Measurements from ENCODE around the gene ZDHHC12. TPM values are rescaled to one million over a fixed set of nuclear protein-coding genes. Genes with fewer than 3 reads are reported as not detected.
A peak's percentile ranks its signal among the peaks of the same experiment; 100 is the strongest.
"Not testable (repeated sequence)": the region's sequence is repeated elsewhere in the genome, so short reads cannot be mapped to it uniquely, and the experiment has no call there.

The ZDHHC12 gene
- total RNA-seq, 1 donor from 2014 or later, result 26.3 TPM

DNA sequence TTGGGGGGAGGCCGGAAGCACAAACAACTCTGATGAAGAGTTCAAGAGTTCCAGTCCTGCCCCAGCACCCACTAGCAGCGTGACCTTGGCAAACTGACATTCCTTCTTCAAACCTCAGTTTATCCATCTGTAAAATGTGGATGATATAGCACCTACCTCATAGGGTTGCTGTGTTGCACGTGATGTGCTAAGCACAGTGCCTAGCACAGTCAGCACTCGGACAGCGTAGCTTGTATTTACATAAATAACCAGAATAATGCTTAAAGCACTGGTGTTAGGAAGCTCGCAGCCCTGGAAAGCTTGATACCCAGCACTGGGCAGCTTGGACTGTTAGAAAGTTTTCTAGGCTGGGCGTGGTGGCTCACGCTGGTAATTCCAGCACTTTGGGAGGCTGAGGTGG is 16.5 kb downstream of the ZDHHC12 start:
- DNase-seq (ENCODE audit: low spot score), result no peak

DNA sequence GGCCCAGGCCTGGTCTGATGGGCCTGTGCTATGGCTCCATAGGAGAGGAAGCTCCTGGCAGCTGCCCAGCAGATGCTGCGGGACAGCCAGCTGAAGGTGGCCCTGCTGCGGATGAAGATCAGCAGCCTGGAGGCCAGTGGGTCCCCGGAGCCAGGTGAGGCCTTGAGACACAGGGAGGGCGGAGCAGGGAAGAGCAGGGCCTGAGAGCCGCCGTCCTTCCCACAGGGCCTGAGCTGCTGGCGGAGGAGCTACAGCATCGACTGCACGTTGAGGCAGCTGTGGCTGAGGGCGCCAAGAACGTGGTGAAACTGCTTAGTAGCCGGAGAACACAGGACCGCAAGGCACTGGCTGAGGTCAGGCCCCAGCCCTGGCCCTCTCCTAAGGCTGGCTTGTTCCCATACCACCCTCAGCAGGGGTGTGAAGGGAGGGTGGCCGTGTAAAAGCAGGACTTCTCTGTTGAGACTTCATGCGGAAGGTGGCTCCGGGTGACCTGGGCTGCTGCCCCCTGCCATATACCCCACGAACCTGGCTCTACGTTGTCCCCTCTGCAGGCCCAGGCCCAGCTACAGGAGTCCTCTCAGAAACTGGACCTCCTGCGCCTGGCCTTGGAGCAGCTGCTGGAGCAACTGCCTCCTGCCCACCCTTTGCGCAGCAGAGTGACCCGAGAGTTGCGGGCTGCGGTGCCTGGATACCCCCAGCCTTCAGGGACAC is 17.1 kb downstream of the ZDHHC12 start:
- DNase-seq (ENCODE audit: low spot score), result no peak

DNA sequence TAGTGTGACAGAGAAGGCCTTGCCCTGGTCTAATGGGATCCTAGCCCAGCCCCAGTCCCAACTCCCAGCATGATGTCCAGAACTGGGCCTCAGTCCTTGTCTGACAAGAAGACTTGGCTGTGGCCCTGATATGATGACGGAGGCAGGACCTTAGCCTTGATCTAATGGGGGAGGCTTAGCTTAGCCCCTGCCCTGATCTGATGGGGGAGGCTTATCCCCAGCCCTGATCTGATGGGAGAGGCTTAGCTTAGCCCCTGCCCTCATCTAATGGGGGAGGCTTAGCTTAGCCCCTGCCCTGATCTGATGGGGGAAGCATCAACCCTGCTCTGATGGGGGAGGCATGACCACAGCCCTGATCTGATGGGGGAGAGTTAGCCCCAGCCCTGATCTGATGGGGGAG is 17.9 kb downstream of the ZDHHC12 start:
- DNase-seq (ENCODE audit: low spot score), result no peak

DNA sequence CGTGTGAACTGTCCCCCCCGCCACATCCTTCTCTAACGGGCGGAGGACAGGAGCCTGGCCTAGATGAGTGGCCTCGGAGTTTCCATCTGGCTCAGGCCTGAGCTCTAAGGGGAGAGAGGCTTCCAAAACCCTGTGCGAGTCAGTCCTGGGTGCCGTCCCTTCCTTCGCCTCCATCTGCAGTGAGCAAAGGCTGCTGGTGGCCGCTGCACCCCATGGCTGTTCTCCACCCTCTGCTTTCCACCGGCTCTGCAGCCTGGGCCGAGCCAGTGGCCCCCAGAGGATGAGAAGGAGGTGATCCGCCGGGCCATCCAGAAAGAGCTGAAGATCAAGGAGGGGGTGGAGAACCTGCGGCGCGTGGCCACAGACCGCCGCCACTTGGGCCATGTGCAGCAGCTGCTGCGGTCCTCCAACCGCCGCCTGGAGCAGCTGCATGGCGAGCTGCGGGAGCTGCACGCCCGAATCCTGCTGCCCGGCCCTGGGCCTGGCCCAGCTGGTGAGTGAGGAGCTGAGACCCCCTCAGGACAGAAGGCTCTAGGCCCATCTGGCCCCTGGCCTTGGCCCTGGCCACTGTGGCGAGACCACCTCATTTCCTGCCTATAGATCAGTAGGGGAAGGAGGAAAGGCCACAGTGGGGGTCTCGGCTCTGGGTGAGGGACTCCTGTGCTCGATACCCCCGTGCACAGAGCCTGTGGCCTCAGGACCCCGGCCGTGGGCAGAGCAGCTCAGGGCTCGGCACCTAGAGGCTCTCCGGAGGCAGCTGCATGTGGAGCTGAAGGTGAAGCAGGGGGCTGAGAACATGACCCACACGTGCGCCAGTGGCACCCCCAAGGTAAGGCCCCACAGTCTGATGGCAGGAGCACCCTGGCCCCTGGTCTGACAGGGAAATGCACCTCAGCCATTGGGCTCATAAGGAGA is 18.6 kb downstream of the ZDHHC12 start:
- no peak for DNase-seq (ENCODE audit: low spot score)

DNA sequence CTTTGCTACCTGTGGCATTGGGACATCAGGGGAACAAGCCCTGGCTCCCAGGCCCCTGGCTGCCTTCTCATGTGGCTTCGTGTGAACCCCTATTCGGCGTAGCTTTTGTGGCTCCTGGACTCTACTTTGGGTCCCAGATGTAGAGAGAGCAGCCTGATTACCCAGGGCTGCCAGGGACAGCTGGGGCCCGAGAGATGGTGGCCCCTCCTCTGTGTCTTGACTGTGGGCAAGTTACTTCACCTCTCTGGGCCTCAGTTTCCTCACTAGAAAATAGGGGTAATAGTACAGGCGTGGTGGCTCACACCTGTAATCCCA is 19.6 kb downstream of the ZDHHC12 start:
- DNase-seq (ENCODE audit: low spot score), result no peak

DNA sequence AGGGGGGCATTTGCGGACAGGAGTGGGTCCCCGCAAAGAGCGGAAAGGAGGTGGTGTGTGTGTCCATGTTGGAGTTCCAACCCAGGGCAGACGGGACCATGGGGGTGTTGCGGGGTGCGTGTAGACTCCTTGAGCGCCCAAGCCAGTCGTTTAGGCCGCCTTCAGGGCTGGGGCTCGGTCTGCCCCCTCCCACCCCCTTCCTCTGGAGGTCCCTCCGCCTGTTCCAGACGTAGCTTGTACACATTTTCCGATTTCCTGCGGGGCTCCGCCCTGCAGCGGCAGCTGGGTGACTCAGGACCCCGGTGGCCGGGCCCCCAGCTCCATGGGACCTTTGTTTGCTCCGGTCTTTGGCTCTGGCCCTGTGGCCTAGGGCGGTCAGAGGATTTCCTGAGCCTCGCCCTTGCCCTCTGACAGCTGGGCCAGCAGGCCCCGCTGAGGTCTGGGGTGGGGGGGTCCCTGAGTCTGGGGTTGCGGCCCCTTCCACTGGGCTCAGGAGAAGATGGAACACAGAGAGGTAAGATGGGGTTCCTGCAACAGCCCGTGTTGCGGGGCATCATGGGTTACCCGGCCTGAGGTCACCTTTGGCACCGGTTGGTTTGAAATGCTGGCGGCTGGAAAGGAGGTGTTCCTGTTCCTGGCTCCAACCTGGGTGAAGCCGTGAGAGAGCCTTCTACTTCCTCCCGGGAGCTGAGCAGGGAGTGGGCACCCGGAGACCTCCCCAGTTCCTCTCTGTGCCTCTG is 20.1 kb downstream of the ZDHHC12 start:
- DNase-seq (ENCODE audit: low spot score), result no peak

DNA sequence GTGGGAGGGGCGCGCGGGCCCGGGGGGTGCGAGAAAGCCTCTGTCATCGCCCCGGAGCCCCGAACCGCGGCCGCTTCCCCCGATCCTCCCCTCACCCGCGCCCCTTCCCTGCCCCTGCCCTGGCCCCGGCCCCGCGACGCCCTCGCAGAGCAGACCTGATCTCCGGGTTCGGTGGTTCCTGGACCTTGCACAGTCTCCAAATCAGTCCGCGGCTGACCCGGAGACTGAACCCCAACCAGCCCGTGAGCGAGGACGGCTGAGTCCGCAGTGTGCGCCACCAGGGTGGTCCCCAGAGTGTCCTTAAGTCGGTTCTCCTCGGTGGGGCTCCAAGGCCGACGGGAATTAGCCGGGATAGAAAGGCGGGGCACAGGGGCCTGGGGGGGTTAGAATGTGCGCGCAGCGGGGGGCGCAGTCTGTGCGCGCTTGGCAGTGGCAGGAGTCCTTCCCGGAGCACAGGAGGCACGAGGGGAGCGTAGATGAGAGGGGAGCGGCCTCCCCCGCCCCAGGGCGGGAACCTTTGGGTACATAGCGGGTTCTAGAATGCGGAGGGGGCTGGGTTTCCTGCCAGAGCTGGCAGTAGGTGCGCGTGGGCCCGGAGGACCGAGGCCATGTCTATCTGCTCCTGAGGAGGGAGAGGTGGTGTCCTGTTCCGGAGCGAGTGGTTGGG is 20.8 kb downstream of the ZDHHC12 start:
- DNase-seq (ENCODE audit: low spot score), result no peak

DNA sequence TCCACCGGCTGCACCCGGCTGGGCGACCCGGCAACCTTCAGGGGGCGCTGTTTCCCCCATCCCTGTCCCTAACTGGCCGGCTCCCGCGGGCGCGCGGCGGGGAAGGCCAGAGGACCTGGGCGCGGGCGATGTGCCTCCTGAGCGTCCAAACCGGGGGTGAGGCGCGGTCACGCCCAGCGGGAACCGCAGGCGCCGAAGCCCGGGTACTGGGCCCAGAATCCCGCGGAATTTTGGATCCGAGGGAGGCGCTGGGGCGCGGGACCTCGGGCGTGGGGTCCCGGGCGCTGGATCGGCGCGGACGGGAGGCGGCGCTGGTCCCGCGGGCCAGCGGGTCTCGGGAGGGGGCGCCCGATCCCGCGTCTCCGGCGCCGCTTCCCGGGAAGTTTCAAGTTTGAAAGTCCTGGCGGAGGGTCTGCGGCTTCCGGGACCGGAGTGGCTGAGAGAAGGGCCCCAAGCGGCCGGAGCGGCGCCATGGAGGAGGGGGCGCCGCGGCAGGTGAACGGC is 21.4 kb downstream of the ZDHHC12 start, which contains the start of gene PKN3:
PKN3 (plus strand) TSS at position 59 of the 504 bp plus-strand sequence; CDS start at position 472, 413 bp downstream.
- peak; percentile 82 for DNase-seq (ENCODE audit: low spot score)

DNA sequence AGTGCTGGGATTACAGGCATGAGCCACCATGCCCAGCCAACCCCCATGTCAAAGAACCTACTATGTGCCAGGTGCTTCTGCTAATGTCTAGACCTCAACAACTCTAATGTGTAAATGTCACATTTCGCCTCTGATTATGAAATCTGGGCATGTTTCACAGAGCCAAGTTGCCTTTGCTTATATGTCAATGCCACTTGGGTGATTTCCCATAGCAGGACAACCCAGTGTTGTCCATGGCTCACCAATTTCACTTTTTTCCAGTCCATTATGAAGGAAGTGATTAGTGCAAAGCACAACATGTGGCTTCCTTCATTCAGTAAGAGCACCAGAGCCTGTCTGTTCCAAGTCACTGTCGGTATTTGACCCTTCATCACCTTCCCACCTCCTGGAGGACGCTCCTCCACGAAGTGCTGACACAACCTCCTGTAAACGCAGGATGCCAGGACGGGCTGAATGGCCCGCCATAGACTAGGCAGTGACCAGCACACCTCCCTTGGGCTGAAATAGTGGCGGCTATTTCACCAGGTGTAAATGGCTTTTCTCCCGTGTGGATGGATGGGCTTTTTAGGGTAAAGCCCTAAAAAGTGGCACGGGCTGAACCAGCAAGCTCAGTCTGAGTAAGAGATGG is 22.6 kb downstream of the ZDHHC12 start:
- no peak for DNase-seq (ENCODE audit: low spot score)

DNA sequence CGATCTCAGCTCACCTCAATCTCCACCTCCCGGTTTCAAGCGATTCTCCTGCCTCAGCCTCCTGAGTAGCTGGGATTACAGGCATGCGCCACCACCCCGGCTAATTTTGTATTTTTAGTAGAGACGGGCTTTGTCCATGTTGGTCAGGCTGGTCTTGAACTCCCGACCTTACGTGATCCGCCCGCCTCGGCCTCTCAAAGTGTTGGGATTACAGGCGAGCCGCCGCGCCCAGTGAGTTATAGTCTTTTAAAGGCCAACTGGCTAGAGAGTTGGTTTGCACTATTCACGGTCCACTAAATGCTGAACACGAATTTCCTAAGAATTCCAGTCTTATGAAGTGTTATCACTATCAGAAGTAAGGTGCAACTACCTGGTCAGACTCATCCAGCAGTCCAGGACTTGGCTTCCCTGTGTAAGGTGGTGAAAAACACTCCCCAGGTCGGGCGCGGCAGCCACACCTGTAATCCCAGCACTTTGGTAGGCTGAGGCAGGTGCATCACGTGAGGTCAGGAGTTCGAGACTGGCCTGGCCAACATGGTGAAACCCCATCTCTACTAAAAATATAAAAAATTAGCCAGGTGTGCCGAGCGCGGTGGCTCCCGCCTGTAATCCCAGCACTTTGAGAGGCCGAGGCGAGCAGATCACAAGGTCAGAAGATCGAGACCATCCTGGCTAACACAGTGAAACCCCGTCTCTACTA is 24.7 kb downstream of the ZDHHC12 start:
- DNase-seq (ENCODE audit: low spot score), result not testable (repeated sequence)

DNA sequence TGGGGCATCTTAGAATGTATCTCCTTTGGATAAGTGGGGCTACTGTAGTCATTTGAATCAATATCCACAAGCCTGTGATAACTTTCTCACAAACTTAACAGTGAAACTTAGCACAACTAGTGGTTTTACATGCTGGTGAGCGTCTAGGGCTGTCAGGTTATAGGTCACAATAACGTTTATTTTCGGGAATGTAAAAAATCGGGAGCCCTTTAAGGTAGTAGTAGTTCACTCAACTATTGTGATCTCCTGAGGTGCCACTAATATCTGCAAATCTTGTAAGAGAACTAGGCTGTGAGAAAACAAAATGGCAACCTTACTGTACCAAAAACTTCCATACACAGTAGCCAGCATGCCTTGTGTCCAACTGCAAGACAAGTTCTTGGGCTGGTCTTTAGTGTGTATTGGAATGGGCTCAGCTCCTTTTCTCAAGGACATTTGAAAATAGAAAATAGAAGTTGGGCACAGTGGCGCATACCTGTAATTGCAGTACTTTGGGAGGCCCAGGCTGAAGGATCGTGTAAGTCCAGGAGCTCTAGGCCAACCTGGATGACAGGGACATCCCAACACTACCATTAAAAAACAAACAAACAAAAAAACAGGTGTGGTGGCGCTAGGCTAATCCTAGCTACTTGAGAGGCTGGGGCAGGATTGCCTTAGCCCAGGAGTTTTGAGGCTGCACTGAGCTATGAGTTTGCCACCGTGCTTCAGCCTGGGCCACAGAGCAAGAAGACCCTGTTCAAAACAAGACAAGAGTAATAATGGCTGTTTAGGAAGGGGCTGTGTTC is 26.8 kb downstream of the ZDHHC12 start:
- DNase-seq (ENCODE audit: low spot score), result no peak

DNA sequence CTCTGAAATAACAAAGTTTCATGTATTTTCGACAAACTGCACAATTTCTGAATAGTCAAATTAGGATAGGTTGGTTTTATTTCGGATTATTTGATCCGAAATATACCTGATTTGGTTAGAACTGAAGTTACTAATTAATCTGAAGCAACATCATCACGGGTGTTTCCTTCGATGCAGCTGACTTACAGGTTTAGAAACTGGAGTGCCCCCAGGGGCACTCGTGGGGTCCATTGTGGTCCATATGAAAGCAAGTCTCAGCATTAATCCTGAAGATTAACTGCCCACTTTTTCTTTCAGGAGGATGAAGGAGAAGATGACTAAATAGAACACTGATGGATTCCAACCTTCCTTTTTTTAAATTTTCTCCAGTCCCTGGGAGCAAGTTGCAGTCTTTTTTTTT is 29.6 kb downstream of the ZDHHC12 start:
- no peak for DNase-seq (ENCODE audit: low spot score)

DNA sequence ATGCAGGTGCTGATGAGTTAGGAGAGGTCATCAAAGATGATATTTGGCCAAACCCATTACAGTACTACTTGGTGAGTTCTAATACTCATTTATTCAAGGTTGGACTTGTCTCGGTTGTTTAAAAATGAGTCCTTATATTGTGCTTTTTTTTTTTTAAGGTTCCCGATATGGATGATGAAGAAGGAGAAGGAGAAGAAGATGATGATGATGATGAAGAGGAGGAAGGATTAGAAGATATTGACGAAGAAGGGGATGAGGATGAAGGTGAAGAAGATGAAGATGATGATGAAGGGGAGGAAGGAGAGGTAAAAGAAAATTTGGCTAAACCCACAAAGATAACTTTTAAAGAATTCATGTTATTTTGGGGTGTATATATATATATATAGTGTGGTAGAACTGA is 30.2 kb downstream of the ZDHHC12 start:
- DNase-seq (ENCODE audit: low spot score), result not testable (repeated sequence)

DNA sequence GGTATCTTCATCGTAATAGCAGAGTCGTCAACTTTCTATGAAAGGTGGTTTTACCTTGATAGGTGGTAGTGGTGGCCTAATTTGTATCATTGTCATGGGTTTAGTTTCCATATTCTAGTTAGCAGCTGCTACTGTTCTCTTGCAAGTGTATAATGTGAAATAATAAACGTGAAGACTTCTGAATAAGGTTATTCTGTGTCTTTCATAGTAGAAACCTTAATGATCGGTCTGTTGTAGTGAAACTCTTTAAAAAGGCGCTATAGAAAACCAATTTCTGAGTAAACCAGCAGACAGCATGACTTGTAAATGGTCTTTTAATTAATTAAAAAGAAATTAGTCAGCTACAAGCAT is 33.3 kb downstream of the ZDHHC12 start:
- no peak for DNase-seq (ENCODE audit: low spot score)

DNA sequence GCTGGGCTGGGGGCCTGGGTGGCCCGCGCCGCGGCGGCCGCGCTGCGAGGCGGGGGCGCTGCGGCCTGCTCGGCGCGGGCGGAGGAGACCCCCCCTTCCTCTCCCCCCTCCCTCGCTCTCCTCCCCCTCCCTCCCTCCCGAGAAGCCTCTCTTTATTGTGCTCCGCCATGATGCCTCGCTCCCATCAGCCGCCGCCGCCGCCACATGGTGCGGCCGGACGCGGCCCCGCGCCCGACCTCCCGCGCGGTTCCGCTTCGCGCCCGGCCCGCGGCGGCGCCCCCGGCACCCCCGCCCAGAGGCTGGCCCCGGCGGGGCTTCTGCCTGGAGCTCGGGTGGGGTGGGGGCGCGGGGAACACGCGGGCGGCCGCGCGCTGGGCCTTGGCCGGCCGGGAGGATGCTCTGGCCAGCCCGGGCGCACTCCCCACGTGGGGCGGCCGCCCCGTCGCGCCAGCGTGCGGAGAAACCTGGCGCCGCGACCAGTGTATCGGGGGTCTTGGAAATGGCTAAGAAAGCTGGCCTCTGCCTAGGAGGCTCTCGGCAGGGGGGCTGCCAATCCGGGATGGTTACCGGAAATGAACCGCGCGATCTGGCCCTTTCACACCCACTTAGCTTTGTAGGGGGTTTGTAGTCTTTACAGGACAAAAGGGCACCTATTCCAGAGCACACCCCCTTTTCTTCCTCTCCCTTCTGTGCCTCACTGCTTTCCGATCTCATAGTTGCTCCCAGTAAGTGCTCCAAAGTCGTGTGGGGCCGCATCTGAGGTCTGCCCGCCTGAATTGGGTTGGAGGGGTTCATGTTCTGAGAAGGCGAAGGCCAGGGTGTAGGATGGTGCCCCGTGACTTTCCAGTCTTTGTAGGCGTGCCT is 33.9 kb downstream of the ZDHHC12 start:
- peak; percentile 55 for DNase-seq (ENCODE audit: low spot score)

DNA sequence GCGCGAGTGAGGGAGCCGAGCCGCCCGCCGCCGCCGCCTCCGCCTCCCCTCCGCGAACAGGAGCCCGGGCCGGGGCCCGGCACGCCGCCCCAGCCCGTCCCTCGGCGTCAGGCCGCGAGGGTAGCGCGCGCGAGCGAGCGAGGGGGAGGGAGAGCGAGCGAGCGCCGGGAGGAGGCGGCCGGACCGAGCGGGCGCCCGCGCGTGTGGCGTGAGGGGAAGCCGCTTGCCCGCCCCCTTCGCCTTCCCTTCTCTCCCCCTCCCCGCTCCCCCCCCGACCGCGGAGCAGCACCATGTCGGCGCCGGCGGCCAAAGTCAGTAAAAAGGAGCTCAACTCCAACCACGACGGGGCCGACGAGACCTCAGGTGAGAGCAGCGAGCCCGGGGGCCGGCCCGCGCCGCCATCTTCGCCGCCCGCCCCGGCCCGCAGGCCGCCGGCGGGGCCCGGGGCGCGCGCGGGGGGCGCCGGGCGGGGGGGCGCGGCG is 34.6 kb downstream of the ZDHHC12 start:
- peak; percentile 66 for DNase-seq (ENCODE audit: low spot score)

DNA sequence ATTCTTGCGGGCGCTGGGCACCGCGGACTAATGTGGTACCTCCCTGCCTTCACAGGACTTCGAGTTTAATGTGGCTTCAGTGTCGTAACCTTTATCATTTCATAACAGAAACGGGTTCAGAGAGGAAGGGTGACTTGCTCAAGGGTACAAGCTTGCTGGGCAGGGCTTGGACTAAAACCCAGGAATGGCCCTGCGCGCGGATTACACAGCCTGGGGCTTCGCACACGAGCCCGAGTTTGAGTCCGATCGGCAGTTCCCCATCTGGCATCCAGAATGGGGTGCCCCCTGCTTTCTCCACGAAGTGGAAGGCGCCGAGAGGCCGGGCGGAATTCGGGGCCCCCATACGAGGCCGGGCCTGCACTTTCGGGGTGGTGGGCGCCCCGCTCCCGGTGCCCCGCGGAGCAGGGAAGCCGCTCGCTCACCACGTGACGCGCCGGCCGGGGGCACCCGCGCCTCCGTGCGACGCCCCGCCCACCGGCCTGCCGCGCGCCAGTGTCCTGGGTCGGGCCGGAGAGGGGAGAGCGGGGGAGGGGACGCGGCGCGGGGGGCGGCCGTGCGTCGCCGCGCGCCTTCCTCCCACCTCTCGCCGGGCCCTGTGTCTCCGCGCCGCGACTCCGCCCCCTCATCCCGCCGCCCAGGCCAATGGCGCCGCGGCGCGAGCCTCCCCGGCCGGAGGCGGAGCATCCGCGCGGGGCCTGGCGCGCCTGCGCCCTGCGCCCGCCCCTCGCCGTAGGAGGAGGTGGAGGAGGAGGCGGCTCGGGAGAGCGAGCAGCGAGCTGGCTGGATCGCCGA is 35.2 kb downstream of the ZDHHC12 start, which contains the start of gene SET:
SET (plus strand) TSS at position 722 of the 792 bp plus-strand sequence. CDS start 361 bp downstream, outside the sequence.
- peak; percentile 94 for DNase-seq (ENCODE audit: low spot score)

DNA sequence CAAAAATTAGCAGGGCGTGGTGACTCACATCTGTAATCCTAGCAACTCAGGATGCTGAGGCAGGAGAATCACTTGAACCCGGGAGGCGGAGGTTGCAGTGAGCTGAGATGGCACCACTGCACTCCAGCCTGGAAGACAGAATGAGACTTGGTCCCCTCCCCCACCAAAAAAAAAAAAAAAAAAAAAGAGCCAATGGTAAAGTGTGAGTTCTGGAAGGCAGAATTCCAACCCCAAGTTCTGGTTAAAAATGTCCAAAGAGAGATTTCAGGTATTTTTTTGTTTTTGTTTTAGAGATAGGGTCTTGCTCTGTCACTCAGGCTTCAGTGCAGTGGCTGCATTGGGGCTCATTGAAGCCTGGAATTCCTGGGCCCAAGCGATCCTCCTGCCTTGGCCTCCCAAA is 36.5 kb downstream of the ZDHHC12 start:
- no peak for DNase-seq (ENCODE audit: low spot score)

All from ureter (tissue), 1 donor.